ENCODE measurements around the gene NARS2. TPM values are rescaled to one million over a fixed set of nuclear protein-coding genes. Genes with fewer than 3 reads are reported as not detected.
"Not testable (repeated sequence)": the region's sequence is repeated elsewhere in the genome, so short reads cannot be mapped to it uniquely, and the experiment has no call there.

NARS2 gene
- total and polyA plus RNA-seq, 7 donors: 12.8 to 22.3 (median 14.5) TPM

GRCh38 chr11:78605296-78605695 is 30.6 kb upstream of the NARS2 start:
- no peaks in the 10 kb centered on the region for H3K36me3 ChIP-seq (ENCODE audit: insufficient read depth in 1 of 2, low read depth in 1 of 2)
- H3K27ac ChIP-seq: no peak overlapping the region
- no peak overlapping the region for H3K4me3 ChIP-seq
- no peaks in the 10 kb centered on the region for H3K9me3 ChIP-seq
- TF ChIP-seq, protein P1, sequence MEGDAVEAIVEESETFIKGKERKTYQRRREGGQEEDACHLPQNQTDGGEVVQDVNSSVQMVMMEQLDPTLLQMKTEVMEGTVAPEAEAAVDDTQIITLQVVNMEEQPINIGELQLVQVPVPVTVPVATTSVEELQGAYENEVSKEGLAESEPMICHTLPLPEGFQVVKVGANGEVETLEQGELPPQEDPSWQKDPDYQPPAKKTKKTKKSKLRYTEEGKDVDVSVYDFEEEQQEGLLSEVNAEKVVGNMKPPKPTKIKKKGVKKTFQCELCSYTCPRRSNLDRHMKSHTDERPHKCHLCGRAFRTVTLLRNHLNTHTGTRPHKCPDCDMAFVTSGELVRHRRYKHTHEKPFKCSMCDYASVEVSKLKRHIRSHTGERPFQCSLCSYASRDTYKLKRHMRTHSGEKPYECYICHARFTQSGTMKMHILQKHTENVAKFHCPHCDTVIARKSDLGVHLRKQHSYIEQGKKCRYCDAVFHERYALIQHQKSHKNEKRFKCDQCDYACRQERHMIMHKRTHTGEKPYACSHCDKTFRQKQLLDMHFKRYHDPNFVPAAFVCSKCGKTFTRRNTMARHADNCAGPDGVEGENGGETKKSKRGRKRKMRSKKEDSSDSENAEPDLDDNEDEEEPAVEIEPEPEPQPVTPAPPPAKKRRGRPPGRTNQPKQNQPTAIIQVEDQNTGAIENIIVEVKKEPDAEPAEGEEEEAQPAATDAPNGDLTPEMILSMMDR (IDR thresholded peaks at IDR 0.05): no peak
- WGBS, 3 donors: 81 to 87% (median 85%) methylated on average over 7 of the region's 7 CpGs
- ATAC-seq: no peak
- intact Hi-C loops (cut with DNase I): no loop called here
- peaks cover 0 to 4% (median 0%) of the 10 kb centered on the region in 3 donors for H3K27me3 ChIP-seq (ENCODE audit: insufficient read depth in 3 of 3, low read length in 2 of 3)
- H3K4me1 ChIP-seq: no peaks in the 10 kb centered on the region
- no peak for DNase-seq

- peaks cover 0 to 4% (median 0%) of the 10 kb centered on the region in 3 donors for H3K27me3 ChIP-seq (ENCODE audit: insufficient read depth in 3 of 3, low read length in 2 of 3)
- H3K4me1 ChIP-seq: no peaks in the 10 kb centered on the region
- no peak overlapping the region for H3K27ac ChIP-seq
- no peaks in the 10 kb centered on the region for H3K9me3 ChIP-seq
- intact Hi-C loops (cut with DNase I): no loop called here
- H3K36me3 ChIP-seq (ENCODE audit: insufficient read depth in 1 of 2, low read depth in 1 of 2): no peaks in the 10 kb centered on the region
- ATAC-seq (no peak), DNase-seq (no peak)
- H3K4me3 ChIP-seq: no peak overlapping the region
- 83 to 84% (median 83%) methylated on average over 1 of the region's 1 CpG for WGBS, 3 donors
- TF ChIP-seq, protein P1 (IDR thresholded peaks at IDR 0.05): no peak
Measured at GRCh38 chr11:78603792-78604191, 29.1 kb upstream of the NARS2 start.

DNA sequence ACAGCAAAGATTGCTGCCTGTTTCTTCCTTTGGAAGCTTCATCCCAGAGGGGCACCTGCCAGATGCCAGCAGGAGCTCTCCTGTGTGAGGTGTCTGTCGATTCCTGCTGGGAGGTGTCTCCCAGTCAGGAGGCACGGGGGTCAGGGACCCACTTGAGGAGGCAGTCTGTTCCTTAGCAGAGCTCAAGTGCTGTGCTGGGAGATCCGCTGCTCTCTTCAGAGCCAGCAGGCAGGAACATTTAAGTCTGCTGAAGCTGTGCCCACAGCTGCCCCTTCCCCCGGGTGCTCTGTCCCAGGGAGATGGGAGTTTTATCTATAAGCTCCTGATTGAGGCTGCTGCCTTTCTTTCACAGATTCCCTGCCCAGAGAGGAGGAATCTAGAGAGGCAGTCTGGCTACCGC is 28.1 kb upstream of the NARS2 start:
- DNase-seq; H3K36me3 ChIP-seq (ENCODE audit: insufficient read depth in 1 of 2, low read depth in 1 of 2); H3K27ac ChIP-seq; intact Hi-C loops (cut with DNase I); H3K27me3 ChIP-seq (ENCODE audit: insufficient read depth in 3 of 3, low read length in 2 of 3); H3K4me3 ChIP-seq; ATAC-seq; H3K9me3 ChIP-seq; H3K4me1 ChIP-seq: not testable (repeated sequence)
- 86 to 89% (median 86%) methylated on average over 5 of the region's 5 CpGs for WGBS, 3 donors

DNA sequence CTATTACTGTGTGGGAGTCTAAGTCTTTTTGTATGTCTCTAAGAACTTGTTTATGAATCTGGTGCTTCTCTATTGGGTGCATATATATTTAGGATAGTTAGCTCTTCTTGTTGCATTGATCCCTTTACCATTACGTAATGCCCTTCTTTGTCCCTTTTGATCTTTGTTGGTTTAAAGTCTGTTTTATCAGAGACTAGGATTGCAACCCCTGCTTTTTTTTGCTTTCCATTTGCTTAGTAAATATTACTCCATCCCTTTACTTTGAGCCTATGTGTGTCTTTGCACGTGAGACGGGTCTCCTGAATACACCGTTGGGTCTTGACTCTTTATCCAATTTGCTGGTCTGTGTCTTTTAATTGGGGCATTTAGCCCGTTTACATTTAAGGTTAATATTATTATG is 26.4 kb upstream of the NARS2 start:
- ATAC-seq; H3K27ac ChIP-seq; DNase-seq; H3K36me3 ChIP-seq (ENCODE audit: insufficient read depth in 1 of 2, low read depth in 1 of 2); H3K4me1 ChIP-seq; H3K27me3 ChIP-seq (ENCODE audit: insufficient read depth in 3 of 3, low read length in 2 of 3); H3K9me3 ChIP-seq; H3K4me3 ChIP-seq; intact Hi-C loops (cut with DNase I): not testable (repeated sequence)
- 90 to 94% (median 90%) methylated on average over 5 of the region's 5 CpGs for WGBS, 3 donors

GRCh38 chr11:78597579-78597978 is 22.9 kb upstream of the NARS2 start:
- WGBS, 3 donors: 96 to 100% (median 98%) methylated on average over 2 of the region's 2 CpGs
- H3K4me3 ChIP-seq; H3K27ac ChIP-seq; H3K9me3 ChIP-seq; ATAC-seq; H3K4me1 ChIP-seq; DNase-seq; intact Hi-C loops (cut with DNase I); H3K36me3 ChIP-seq (ENCODE audit: insufficient read depth in 1 of 2, low read depth in 1 of 2); H3K27me3 ChIP-seq (ENCODE audit: insufficient read depth in 3 of 3, low read length in 2 of 3): not testable (repeated sequence)

GRCh38 chr11:78595436-78596130 is 20.9 kb upstream of the NARS2 start:
- DNase-seq: no peak
- Histone ChIP-seq H3K4me1 (no peaks in the 10 kb centered on the region), H3K4me3 (no peak overlapping the region), H3K27me3 (ENCODE audit: insufficient read depth in 3 of 3, low read length in 2 of 3) (no peaks in the 10 kb centered on the region), H3K9me3 (no peaks in the 10 kb centered on the region), H3K36me3 (ENCODE audit: insufficient read depth in 1 of 2, low read depth in 1 of 2) (no peaks in the 10 kb centered on the region), H3K27ac (no peak overlapping the region)
- TF ChIP-seq, protein P1 (IDR thresholded peaks at IDR 0.05): no peak
- ATAC-seq: no peak
- intact Hi-C loops (cut with DNase I): no loop called here
- 32 to 41% (median 36%) methylated on average over 16 of the region's 16 CpGs for WGBS, 3 donors
